Subcutaneous abdominal adipose tissue (tissue), 5 donors: Measurements from ENCODE around the gene TANGO2.

Experiments used
- H3K27ac ChIP-seq: one replicate; pipeline ENCODE4 v1.7.0; 2013; ENCODE audit warnings: low read depth, mild to moderate bottlenecking, inconsistent platforms, low read length, moderate library complexity
- H3K27me3 ChIP-seq, 5 donors: one replicate each; pipeline ENCODE4 v1.7.0; 2013; ENCODE audit warnings: low read length in 5 of 5, inconsistent platforms in 1 of 5; ENCODE audit not compliant: control insufficient read depth in 5 of 5, insufficient read depth in 4 of 5
- H3K36me3 ChIP-seq, 5 donors: one replicate each; pipeline ENCODE4 v1.7.0; 2013; ENCODE audit warnings: low read length in 5 of 5; ENCODE audit not compliant: control insufficient read depth in 5 of 5, insufficient read depth in 5 of 5
- H3K4me1 ChIP-seq, 5 donors: one replicate each; pipeline ENCODE4 v1.7.0; 2013; ENCODE audit warnings: low read length in 5 of 5, mild to moderate bottlenecking in 3 of 5, moderate library complexity in 1 of 5; ENCODE audit not compliant: control insufficient read depth in 5 of 5, insufficient read depth in 5 of 5
- H3K4me3 ChIP-seq, 5 donors: one replicate each; pipeline ENCODE4 v1.7.0; 2013; ENCODE audit warnings: low read length in 5 of 5, low read depth in 1 of 5
- H3K9ac ChIP-seq, 5 donors: one replicate each; pipeline ENCODE4 v1.7.0; 2013; ENCODE audit warnings: low read length in 5 of 5, mild to moderate bottlenecking in 4 of 5, moderate library complexity in 3 of 5
- H3K9me3 ChIP-seq, 5 donors: one replicate each; pipeline ENCODE4 v1.7.0; 2013; ENCODE audit warnings: low read length in 5 of 5; ENCODE audit not compliant: control insufficient read depth in 5 of 5
- donor health status: healthy.
- donor health status: healthy.
- donor health status: healthy.
- donor health status: healthy.
- donor health status: healthy.

The TANGO2 gene

GRCh38 chr22:20086101-20086599 is 65.2 kb downstream of the TANGO2 start:
- H3K9me3 ChIP-seq = no peaks in the 10 kb centered on the region
- no peak overlapping the region for H3K4me3 ChIP-seq
- no peaks in the 10 kb centered on the region for H3K27me3 ChIP-seq
- H3K36me3 ChIP-seq = peaks cover 3 to 56% (median 54%) of the 10 kb centered on the region in 5 donors
- no peak overlapping the region for H3K27ac ChIP-seq
- peaks cover 9 to 39% (median 34%) of the 10 kb centered on the region in 5 donors for H3K4me1 ChIP-seq
- no peak overlapping the region for H3K9ac ChIP-seq

GRCh38 chr22:20086763-20087162 is 65.9 kb downstream of the TANGO2 start:
- Histone ChIP-seq H3K4me1 (peaks cover 7 to 33% (median 27%) of the 10 kb centered on the region in 5 donors), H3K9me3 (no peaks in the 10 kb centered on the region), H3K9ac (no peak overlapping the region), H3K36me3 (peaks cover 3 to 62% (median 60%) of the 10 kb centered on the region in 5 donors), H3K4me3 (no peak overlapping the region), H3K27me3 (no peaks in the 10 kb centered on the region), H3K27ac (no peak overlapping the region)

- no peak overlapping the region for H3K9ac ChIP-seq
- peaks cover 3 to 70% (median 69%) of the 10 kb centered on the region in 5 donors for H3K36me3 ChIP-seq
- H3K9me3 ChIP-seq = no peaks in the 10 kb centered on the region
- H3K27me3 ChIP-seq = no peaks in the 10 kb centered on the region
- H3K4me3 ChIP-seq = no peak overlapping the region
- H3K27ac ChIP-seq = no peak overlapping the region
- H3K4me1 ChIP-seq = peaks cover 6 to 26% (median 24%) of the 10 kb centered on the region in 5 donors
These were observed 66.7 kb downstream of the TANGO2 start for GRCh38 chr22:20087319-20088262.

GRCh38 chr22:20088263-20088648 is 67.3 kb downstream of the TANGO2 start:
- Histone ChIP-seq H3K36me3 (peaks cover 3 to 77% (median 73%) of the 10 kb centered on the region in 5 donors), H3K9ac (no peak overlapping the region), H3K4me1 (peaks cover 2 to 19% (median 19%) of the 10 kb centered on the region in 5 donors), H3K9me3 (no peaks in the 10 kb centered on the region), H3K27me3 (no peaks in the 10 kb centered on the region), H3K4me3 (no peak overlapping the region), H3K27ac (no peak overlapping the region)

GRCh38 chr22:20089226-20089976 is 68.5 kb downstream of the TANGO2 start:
- no peak overlapping the region for H3K4me3 ChIP-seq
- peaks cover 3 to 88% (median 85%) of the 10 kb centered on the region in 5 donors for H3K36me3 ChIP-seq
- no peaks in the 10 kb centered on the region for H3K27me3 ChIP-seq
- no peak overlapping the region for H3K9ac ChIP-seq
- H3K4me1 ChIP-seq = peaks cover 0 to 8% (median 8%) of the 10 kb centered on the region in 5 donors
- no peaks in the 10 kb centered on the region for H3K9me3 ChIP-seq
- H3K27ac ChIP-seq = no peak overlapping the region

- Histone ChIP-seq H3K9me3 (no peaks in the 10 kb centered on the region), H3K4me1 (peaks cover 0 to under 1% (median under 1%) of the 10 kb centered on the region in 5 donors), H3K27ac (no peak overlapping the region), H3K27me3 (no peaks in the 10 kb centered on the region), H3K4me3 (no peak overlapping the region), H3K9ac (no peak overlapping the region), H3K36me3 (peaks cover 3 to 95% (median 92%) of the 10 kb centered on the region in 5 donors)
These were observed 69.2 kb downstream of the TANGO2 start for GRCh38 chr22:20089977-20090729.

- no peak overlapping the region for H3K4me3 ChIP-seq
- H3K9ac ChIP-seq = no peak overlapping the region
- no peak overlapping the region for H3K27ac ChIP-seq
- no peaks in the 10 kb centered on the region for H3K9me3 ChIP-seq
- peaks cover 4 to 99% (median 97%) of the 10 kb centered on the region in 5 donors for H3K36me3 ChIP-seq
- no peaks in the 10 kb centered on the region for H3K27me3 ChIP-seq
- H3K4me1 ChIP-seq = no peaks in the 10 kb centered on the region
These were observed 69.9 kb downstream of the TANGO2 start for GRCh38 chr22:20090730-20091240.

GRCh38 chr22:20091690-20092476 is 71.0 kb downstream of the TANGO2 start:
- Histone ChIP-seq H3K36me3 (peaks cover 14 to 98% (median 96%) of the 10 kb centered on the region in 5 donors), H3K27me3 (no peaks in the 10 kb centered on the region), H3K4me3 (no peak overlapping the region), H3K9ac (no peak overlapping the region), H3K4me1 (no peaks in the 10 kb centered on the region), H3K27ac (no peak overlapping the region), H3K9me3 (no peaks in the 10 kb centered on the region)

- no peak overlapping the region for H3K9ac ChIP-seq
- H3K36me3 ChIP-seq = peaks cover 20 to 92% (median 91%) of the 10 kb centered on the region in 5 donors
- no peak overlapping the region for H3K4me3 ChIP-seq
- no peaks in the 10 kb centered on the region for H3K27me3 ChIP-seq
- no peak overlapping the region for H3K27ac ChIP-seq
- H3K9me3 ChIP-seq = no peaks in the 10 kb centered on the region
- H3K4me1 ChIP-seq = no peaks in the 10 kb centered on the region
These were observed 71.6 kb downstream of the TANGO2 start for GRCh38 chr22:20092477-20092854.
